Activated naive CD8-positive, alpha-beta T cell (primary cell): ENCODE measurements around the gene TPT1.
"Not testable (repeated sequence)": the region's sequence is repeated elsewhere in the genome, so short reads cannot be mapped to it uniquely, and the experiment has no call there.

Experiments used
- H3K27ac Mint-ChIP-seq: one replicate; pipeline ENCODE4 v1.8.0; 2021; ENCODE audit warnings: mixed read lengths
- H3K27me3 Mint-ChIP-seq: one replicate; pipeline ENCODE4 v1.8.0; 2021; ENCODE audit warnings: mixed read lengths
- H3K36me3 Mint-ChIP-seq: one replicate; pipeline ENCODE4 v1.8.0; 2021; ENCODE audit warnings: mixed read lengths
- H3K4me1 Mint-ChIP-seq: one replicate; pipeline ENCODE4 v1.8.0; 2021; ENCODE audit warnings: low read depth, mixed read lengths
- H3K4me3 Mint-ChIP-seq: one replicate; pipeline ENCODE4 v1.8.0; 2021; ENCODE audit warnings: mild to moderate bottlenecking, mixed read lengths
- H3K9me3 Mint-ChIP-seq: one replicate; pipeline ENCODE4 v1.8.0; 2021; ENCODE audit warnings: low read depth, mixed read lengths

Gene TPT1

GRCh38 chr13:45310341-45311131 lies 30.4 kb downstream of the TPT1 start:
- Mint-ChIP-seq H3K27me3 (peaks cover 2% of the 10 kb centered on the region), H3K27ac (no peak overlapping the region), H3K36me3 (no peaks in the 10 kb centered on the region), H3K9me3 (no peaks in the 10 kb centered on the region), H3K4me3 (peak overlapping the region; percentile 87), H3K4me1 (peaks cover 21% of the 10 kb centered on the region)

- H3K9me3 Mint-ChIP-seq, result no peaks in the 10 kb centered on the region
- no peak overlapping the region for H3K4me3 Mint-ChIP-seq
- peaks cover 20% of the 10 kb centered on the region for H3K4me1 Mint-ChIP-seq
- no peaks in the 10 kb centered on the region for H3K36me3 Mint-ChIP-seq
- peaks cover 5% of the 10 kb centered on the region for H3K27me3 Mint-ChIP-seq
- H3K27ac Mint-ChIP-seq, result no peak overlapping the region
Observed at GRCh38 chr13:45306966-45307365, 34.0 kb downstream of the TPT1 start.

DNA sequence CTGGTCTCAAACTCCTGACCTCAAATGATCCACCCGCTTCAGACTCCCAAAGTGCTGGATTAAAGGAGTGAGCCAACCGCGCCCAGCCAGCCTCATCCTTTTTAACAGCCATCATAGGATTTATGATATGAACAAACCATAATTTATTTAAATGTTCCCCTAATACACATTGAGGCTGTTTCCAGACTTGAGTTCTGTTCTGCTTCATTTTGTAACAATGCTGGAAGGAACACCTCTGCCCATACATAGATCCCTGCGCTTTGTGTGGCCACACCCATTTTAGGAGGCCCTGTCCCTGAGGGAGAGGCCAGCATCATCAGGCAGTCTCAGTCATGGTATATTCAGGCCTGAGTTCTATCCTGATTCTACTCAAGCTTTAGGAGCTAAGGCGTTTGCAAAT lies 35.9 kb downstream of the TPT1 start:
- no peaks in the 10 kb centered on the region for H3K9me3 Mint-ChIP-seq
- peaks cover 8% of the 10 kb centered on the region for H3K4me1 Mint-ChIP-seq
- no peak overlapping the region for H3K4me3 Mint-ChIP-seq
- no peaks in the 10 kb centered on the region for H3K36me3 Mint-ChIP-seq
- peaks cover 5% of the 10 kb centered on the region for H3K27me3 Mint-ChIP-seq
- no peak overlapping the region for H3K27ac Mint-ChIP-seq

GRCh38 chr13:45303866-45304265 lies 37.1 kb downstream of the TPT1 start:
- peaks cover 3% of the 10 kb centered on the region for H3K27me3 Mint-ChIP-seq
- H3K9me3 Mint-ChIP-seq, result no peaks in the 10 kb centered on the region
- peaks cover 5% of the 10 kb centered on the region for H3K4me1 Mint-ChIP-seq
- H3K27ac Mint-ChIP-seq, result no peak overlapping the region
- no peaks in the 10 kb centered on the region for H3K36me3 Mint-ChIP-seq
- no peak overlapping the region for H3K4me3 Mint-ChIP-seq

DNA sequence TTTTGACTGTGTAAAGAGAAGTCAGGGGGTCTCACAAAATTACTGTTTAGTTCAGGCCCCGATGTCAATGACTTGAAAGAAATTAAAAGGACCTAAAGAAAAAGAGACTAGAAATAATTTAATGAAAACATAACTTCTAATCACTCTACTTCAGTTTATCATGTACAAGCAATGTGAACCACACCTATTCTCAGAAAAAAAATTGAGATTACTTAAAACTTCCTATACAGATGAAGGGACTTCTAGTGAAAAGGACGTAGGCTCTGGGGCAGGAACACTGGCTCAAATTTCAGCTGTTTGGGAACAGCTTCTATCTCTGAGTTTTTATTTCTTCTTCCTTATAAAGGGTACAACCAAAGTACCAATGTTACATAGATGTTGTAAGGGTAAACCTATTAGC lies 38.0 kb downstream of the TPT1 start:
- peaks cover 3% of the 10 kb centered on the region for H3K27me3 Mint-ChIP-seq
- no peaks in the 10 kb centered on the region for H3K9me3 Mint-ChIP-seq
- no peaks in the 10 kb centered on the region for H3K36me3 Mint-ChIP-seq
- peaks cover 13% of the 10 kb centered on the region for H3K4me1 Mint-ChIP-seq
- H3K4me3 Mint-ChIP-seq, result no peak overlapping the region
- no peak overlapping the region for H3K27ac Mint-ChIP-seq

DNA sequence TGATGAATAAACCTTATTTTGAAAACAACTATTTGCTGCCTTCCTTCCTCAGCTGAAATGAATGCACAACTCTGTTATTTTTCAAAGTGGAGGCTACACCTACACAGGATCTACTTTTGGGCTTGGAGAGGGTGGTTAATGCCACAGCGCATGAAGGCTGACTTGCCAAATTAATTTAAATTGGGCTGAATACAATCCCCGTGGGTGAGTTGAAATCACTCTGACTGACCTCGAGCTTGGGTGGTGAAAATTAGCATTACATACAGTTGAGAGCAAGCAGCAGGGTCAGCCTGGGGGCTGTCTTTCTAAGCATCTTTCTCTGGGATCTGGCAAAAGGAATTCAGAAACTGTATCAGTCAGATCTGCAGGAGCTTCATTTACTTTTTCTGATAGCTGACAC lies 38.5 kb downstream of the TPT1 start:
- peaks cover 19% of the 10 kb centered on the region for H3K4me1 Mint-ChIP-seq
- no peaks in the 10 kb centered on the region for H3K9me3 Mint-ChIP-seq
- H3K4me3 Mint-ChIP-seq, result no peak overlapping the region
- peaks cover 3% of the 10 kb centered on the region for H3K27me3 Mint-ChIP-seq
- H3K36me3 Mint-ChIP-seq, result no peaks in the 10 kb centered on the region
- H3K27ac Mint-ChIP-seq, result no peak overlapping the region

GRCh38 chr13:45301263-45301662 lies 39.7 kb downstream of the TPT1 start:
- no peak overlapping the region for H3K4me3 Mint-ChIP-seq
- peaks cover 3% of the 10 kb centered on the region for H3K27me3 Mint-ChIP-seq
- peaks cover 30% of the 10 kb centered on the region for H3K4me1 Mint-ChIP-seq
- H3K36me3 Mint-ChIP-seq, result peaks cover under 1% of the 10 kb centered on the region
- no peaks in the 10 kb centered on the region for H3K9me3 Mint-ChIP-seq
- H3K27ac Mint-ChIP-seq, result no peak overlapping the region

GRCh38 chr13:45300190-45300985 lies 40.6 kb downstream of the TPT1 start:
- H3K36me3 Mint-ChIP-seq, result peaks cover 2% of the 10 kb centered on the region
- H3K27ac Mint-ChIP-seq, result no peak overlapping the region
- no peaks in the 10 kb centered on the region for H3K9me3 Mint-ChIP-seq
- peaks cover 3% of the 10 kb centered on the region for H3K27me3 Mint-ChIP-seq
- no peak overlapping the region for H3K4me3 Mint-ChIP-seq
- peaks cover 39% of the 10 kb centered on the region for H3K4me1 Mint-ChIP-seq

DNA sequence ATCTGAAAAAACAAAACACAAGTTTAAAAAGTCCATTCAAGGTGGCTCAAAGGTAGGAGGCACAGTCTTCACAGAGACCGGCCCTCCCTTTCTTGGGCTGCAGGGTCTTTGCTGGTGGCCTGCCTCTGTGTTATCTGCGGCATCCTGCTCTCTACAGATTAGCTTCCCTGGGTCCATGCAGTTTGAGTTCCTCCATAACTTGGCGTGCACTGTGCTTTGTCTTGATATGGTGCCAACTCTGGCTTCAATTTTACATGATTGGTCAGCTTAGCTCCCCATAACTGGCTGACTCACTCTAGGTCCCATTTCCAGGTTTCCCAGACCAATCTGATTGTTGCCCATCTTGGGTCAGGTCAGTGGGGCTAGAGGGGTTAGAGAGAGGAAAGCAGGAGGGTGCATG lies 41.8 kb downstream of the TPT1 start:
- no peak overlapping the region for H3K4me3 Mint-ChIP-seq
- H3K9me3 Mint-ChIP-seq, result no peaks in the 10 kb centered on the region
- peaks cover 2% of the 10 kb centered on the region for H3K36me3 Mint-ChIP-seq
- H3K27ac Mint-ChIP-seq, result no peak overlapping the region
- H3K27me3 Mint-ChIP-seq, result peaks cover 3% of the 10 kb centered on the region
- H3K4me1 Mint-ChIP-seq, result peaks cover 42% of the 10 kb centered on the region

DNA sequence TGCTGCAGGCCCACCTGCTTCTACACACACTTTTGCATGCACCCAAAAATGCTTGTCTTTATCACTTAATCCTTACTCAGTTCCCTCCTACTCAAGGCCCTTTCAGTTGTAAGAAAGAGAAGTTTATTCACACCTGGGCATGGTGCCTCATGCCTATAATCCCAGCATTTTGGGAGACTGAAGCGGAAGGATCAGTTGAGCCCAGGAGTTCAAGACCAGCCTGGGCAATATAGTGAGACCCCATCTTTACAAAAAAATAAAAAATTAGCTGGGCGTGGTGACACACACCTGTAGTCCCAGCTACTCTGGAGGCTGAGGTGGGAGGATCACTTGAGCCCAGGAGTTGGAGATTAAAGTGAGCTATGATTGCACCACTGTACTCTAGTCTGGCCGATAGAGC lies 42.4 kb downstream of the TPT1 start:
- H3K36me3 Mint-ChIP-seq, H3K9me3 Mint-ChIP-seq, H3K27me3 Mint-ChIP-seq, H3K4me3 Mint-ChIP-seq: not testable (repeated sequence)
- Mint-ChIP-seq H3K4me1 (peaks cover 42% of the 10 kb centered on the region), H3K27ac (peak overlapping the region; percentile 46)

DNA sequence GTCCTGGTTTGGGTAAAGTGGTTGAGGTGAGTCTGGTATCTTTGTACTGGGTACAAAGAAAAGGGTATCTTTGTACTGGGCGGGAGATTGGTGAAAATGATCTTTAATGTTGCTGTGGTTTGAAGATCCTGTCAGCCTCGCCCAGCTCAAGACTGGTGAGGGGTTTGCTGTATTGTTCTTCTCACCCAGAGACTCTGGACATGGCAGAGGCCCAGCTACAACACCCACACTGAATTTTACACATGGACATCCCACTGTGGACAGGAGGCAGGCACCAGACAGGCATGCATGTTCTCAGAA lies 42.8 kb downstream of the TPT1 start:
- H3K4me1 Mint-ChIP-seq, result peaks cover 42% of the 10 kb centered on the region
- H3K27me3 Mint-ChIP-seq, result peaks cover 3% of the 10 kb centered on the region
- H3K27ac Mint-ChIP-seq, result peak overlapping the region; percentile 84
- H3K36me3 Mint-ChIP-seq, result peaks cover 2% of the 10 kb centered on the region
- H3K9me3 Mint-ChIP-seq, result no peaks in the 10 kb centered on the region
- peak overlapping the region; percentile 55 for H3K4me3 Mint-ChIP-seq

DNA sequence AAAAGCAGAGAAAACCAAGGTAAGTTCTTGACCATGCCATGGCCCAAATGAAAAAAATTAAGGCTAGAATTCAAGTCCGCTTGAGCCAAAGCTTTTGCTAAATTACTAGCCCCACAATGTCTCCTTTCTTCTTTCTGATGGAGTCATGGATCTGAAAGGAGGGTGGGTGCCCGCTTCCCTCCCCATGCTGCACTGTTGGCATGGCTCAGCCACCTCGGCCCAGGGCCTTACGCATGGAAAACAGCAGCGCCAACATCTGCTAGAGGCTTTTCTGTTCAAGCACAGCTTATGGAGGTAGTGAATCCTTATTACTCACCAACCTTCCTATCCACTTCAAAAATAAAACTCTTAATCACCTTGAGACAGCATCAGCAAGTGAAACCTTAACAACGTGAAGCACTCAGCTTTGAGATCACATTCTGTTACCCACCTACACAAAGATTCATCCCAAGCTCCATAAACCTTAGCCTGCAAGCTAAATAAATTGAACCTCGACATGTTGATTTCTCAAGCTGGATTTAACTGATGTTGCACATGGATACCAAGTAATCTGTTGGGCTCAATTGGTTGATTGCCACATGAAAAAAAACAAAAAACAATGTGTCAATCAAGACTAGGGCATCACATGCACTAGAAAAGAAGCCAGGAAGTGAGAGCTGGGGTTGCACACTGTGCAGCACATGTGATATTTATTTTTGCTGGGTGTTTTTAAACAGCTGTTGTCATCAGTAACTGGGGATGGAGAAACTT lies 43.4 kb downstream of the TPT1 start:
- Mint-ChIP-seq H3K27me3 (peaks cover 2% of the 10 kb centered on the region), H3K9me3 (no peaks in the 10 kb centered on the region), H3K36me3 (peaks cover 2% of the 10 kb centered on the region), H3K4me3 (peak overlapping the region; percentile 55), H3K27ac (peak overlapping the region; percentile 84), H3K4me1 (peaks cover 42% of the 10 kb centered on the region)

DNA sequence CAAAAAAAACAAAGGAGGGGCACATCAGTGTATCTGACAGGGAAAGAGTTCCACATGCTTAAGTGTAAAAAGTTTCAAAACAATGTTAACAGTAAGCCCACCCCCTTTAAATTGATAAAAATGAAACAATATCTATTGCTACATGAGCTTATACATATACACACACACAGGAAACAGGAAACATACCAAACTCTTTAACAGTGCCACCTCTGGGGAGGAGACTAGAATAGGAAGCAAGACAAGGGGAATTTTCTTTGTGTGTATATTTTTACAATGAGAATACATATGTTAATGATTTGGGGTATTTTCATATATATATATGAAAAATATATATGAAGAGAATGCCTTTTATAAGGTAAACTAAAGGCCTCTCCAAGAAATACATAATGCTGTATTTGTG lies 44.7 kb downstream of the TPT1 start:
- H3K27ac Mint-ChIP-seq, result no peak overlapping the region
- no peaks in the 10 kb centered on the region for H3K27me3 Mint-ChIP-seq
- peaks cover 2% of the 10 kb centered on the region for H3K36me3 Mint-ChIP-seq
- no peak overlapping the region for H3K4me3 Mint-ChIP-seq
- peaks cover 42% of the 10 kb centered on the region for H3K4me1 Mint-ChIP-seq
- no peaks in the 10 kb centered on the region for H3K9me3 Mint-ChIP-seq

DNA sequence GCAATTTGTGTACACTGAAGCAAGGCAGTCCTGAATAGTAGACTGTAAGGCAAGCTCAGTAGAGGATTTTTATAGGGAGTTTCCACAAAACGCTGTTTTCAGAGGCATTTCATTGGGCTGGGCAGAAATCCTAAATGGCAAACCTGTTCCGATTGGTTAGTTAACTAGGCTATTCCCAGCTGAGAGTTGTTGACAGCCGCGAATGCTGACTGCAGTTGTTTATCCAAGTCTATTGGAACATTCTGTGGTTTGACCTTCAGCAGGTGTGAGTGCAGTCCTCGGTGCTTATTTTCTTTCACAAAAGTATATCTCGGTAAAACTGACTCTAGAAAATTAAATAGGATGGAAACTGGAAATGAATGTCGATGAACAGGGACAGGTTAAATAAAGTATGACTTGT lies 45.4 kb downstream of the TPT1 start:
- Mint-ChIP-seq H3K4me3 (no peak overlapping the region), H3K36me3 (peaks cover 4% of the 10 kb centered on the region), H3K27ac (no peak overlapping the region), H3K4me1 (peaks cover 42% of the 10 kb centered on the region), H3K27me3 (no peaks in the 10 kb centered on the region), H3K9me3 (no peaks in the 10 kb centered on the region)

GRCh38 chr13:45292176-45292575 lies 48.8 kb downstream of the TPT1 start:
- H3K27ac Mint-ChIP-seq, result no peak overlapping the region

More at GRCh38 chr13:45292176-45292575, 48.8 kb downstream of the TPT1 start:
- Mint-ChIP-seq H3K4me3 (no peak overlapping the region), H3K9me3 (no peaks in the 10 kb centered on the region), H3K36me3 (peaks cover 4% of the 10 kb centered on the region), H3K4me1 (peaks cover 20% of the 10 kb centered on the region), H3K27me3 (no peaks in the 10 kb centered on the region)
